CD14-positive monocyte (primary cell): ENCODE measurements around the gene RHOG. TPM values are rescaled to one million over a fixed set of nuclear protein-coding genes. Genes with fewer than 3 reads are reported as not detected.

Experiments
- DNase-seq, 3 donors: peaks; one replicate each; pipeline ENCODE4 v3.0.0-alpha.2; 2011 to 2022
- H2AFZ ChIP-seq: 2 replicates; pipeline ENCODE4 v1.6.0; 2012; ENCODE audit warnings: mild to moderate bottlenecking, low read depth, low read length, inconsistent platforms; ENCODE audit not compliant: insufficient read depth, poor library complexity, severe bottlenecking
- H3K27ac ChIP-seq, 2 donors: 1 replicate in 1 of 2; 2 replicates in 1 of 2; pipeline ENCODE4 v1.5.1; 2012 to 2013; ENCODE audit warnings: low read length in 2 of 2, control low read depth in 1 of 2, inconsistent platforms in 1 of 2, low read depth in 1 of 2, mild to moderate bottlenecking in 1 of 2
- H3K27me3 ChIP-seq, 2 donors: one replicate each; pipeline versions ENCODE4 v1.6.0 to v1.6.1; 2011 to 2013; ENCODE audit warnings: low read length in 2 of 2; ENCODE audit not compliant: control insufficient read depth in 2 of 2, insufficient read depth in 2 of 2
- H3K36me3 ChIP-seq, 2 donors: replicated peaks in 1 of 2; 1 replicate in 1 of 2; 2 replicates in 1 of 2; pipeline versions ENCODE4 v1.5.1 to v1.6.1; 2012 to 2013; ENCODE audit warnings: low read length in 2 of 2, control low read depth in 1 of 2, inconsistent platforms in 1 of 2, mild to moderate bottlenecking in 1 of 2; ENCODE audit not compliant: insufficient read depth in 2 of 2, control insufficient read depth in 1 of 2
- H3K4me1 ChIP-seq, 2 donors: 1 replicate in 1 of 2; 2 replicates in 1 of 2; pipeline versions ENCODE4 v1.5.1 to v1.6.1; 2012 to 2013; ENCODE audit warnings: low read length in 2 of 2, control low read depth in 1 of 2, inconsistent platforms in 1 of 2, mild to moderate bottlenecking in 1 of 2, moderate library complexity in 1 of 2; ENCODE audit not compliant: insufficient read depth in 2 of 2, control insufficient read depth in 1 of 2
- H3K4me2 ChIP-seq: replicated peaks from 2 replicates; pipeline ENCODE3; 2012; ENCODE audit warnings: low read length, moderate library complexity, mild to moderate bottlenecking; ENCODE audit not compliant: poor library complexity, severe bottlenecking; ENCODE audit errors: extremely low read depth
- H3K4me3 ChIP-seq, 3 experiments: fragments of 200-600 bp in 1 of 3; sonication (generic) in 1 of 3; replicated peaks in 1 of 3; 1 replicate in 2 of 3; 2 replicates in 1 of 3; pipeline ENCODE4 v1.5.1; 2011 to 2013; ENCODE audit warnings: low read length in 3 of 3, mild to moderate bottlenecking in 3 of 3, control low read depth in 2 of 3, low read depth in 2 of 3, inconsistent platforms in 1 of 3, moderate library complexity in 1 of 3
- H3K79me2 ChIP-seq: 2 replicates; pipeline ENCODE4 v1.6.0; 2012; ENCODE audit warnings: mild to moderate bottlenecking, control low read depth, inconsistent platforms, low read length, moderate library complexity; ENCODE audit not compliant: insufficient read depth
- H3K9ac ChIP-seq: 2 replicates; pipeline ENCODE4 v1.6.0; 2017; ENCODE audit warnings: low read length, mild to moderate bottlenecking; ENCODE audit not compliant: insufficient read depth, poor library complexity, severe bottlenecking
- H3K9me3 ChIP-seq, 2 donors: replicated peaks in 1 of 2; 1 replicate in 1 of 2; 2 replicates in 1 of 2; pipeline versions ENCODE4 v1.5.1 to v1.6.1; 2012 to 2013; ENCODE audit warnings: low read length in 2 of 2, control low read depth in 1 of 2; ENCODE audit not compliant: control insufficient read depth in 1 of 2, insufficient read depth in 1 of 2
- H4K20me1 ChIP-seq: 2 replicates; pipeline ENCODE4 v1.6.0; 2012; ENCODE audit warnings: mild to moderate bottlenecking, low read length, control low read depth, moderate library complexity; ENCODE audit not compliant: insufficient read depth
- H3K27ac Mint-ChIP-seq, 7 donors: one replicate each; pipeline ENCODE4 v1.8.0; 2020; ENCODE audit warnings: mild to moderate bottlenecking in 7 of 7, mixed read lengths in 7 of 7, moderate library complexity in 6 of 7, inconsistent platforms in 2 of 7
- H3K27me3 Mint-ChIP-seq, 3 donors: one replicate each; pipeline ENCODE4 v1.8.0; 2021 to 2022; ENCODE audit warnings: low read depth in 3 of 3, mild to moderate bottlenecking in 3 of 3, mixed read lengths in 3 of 3, moderate library complexity in 3 of 3, inconsistent platforms in 1 of 3
- H3K36me3 Mint-ChIP-seq, 2 donors: one replicate each; pipeline ENCODE4 v1.8.0; 2020; ENCODE audit warnings: mixed read lengths in 2 of 2, inconsistent platforms in 1 of 2, mild to moderate bottlenecking in 1 of 2
- H3K4me1 Mint-ChIP-seq: one replicate; pipeline ENCODE4 v1.8.0; 2020; ENCODE audit warnings: mild to moderate bottlenecking, mixed read lengths
- H3K4me3 Mint-ChIP-seq, 2 donors: one replicate each; pipeline ENCODE4 v1.8.0; 2020; ENCODE audit warnings: mild to moderate bottlenecking in 2 of 2, mixed read lengths in 2 of 2, moderate library complexity in 1 of 2
- H3K9me3 Mint-ChIP-seq, 7 donors: one replicate each; pipeline ENCODE4 v1.8.0; 2020 to 2022; ENCODE audit warnings: mixed read lengths in 7 of 7, mild to moderate bottlenecking in 6 of 7, moderate library complexity in 6 of 7, inconsistent platforms in 2 of 7
- WGBS: methylation state at CpG from one replicate; pipeline ENCODE4 v1.1.5; 2013; ENCODE audit warnings: missing lambda C conversion rate; ENCODE audit not compliant: insufficient coverage; 5-methylcytosine and 5-hydroxymethylcytosine counted together
- intact Hi-C, 2 donors: fragments of 100-400 bp; cut with micrococcal nuclease; formaldehyde crosslinking; loops; one replicate each; pipeline versions ENCODE4 v1.15.0 to v1.15.1; 2023
- polyA plus RNA-seq, 3 donors: library from polyadenylated mRNA; depleted of rRNA in 1 of 3; unstranded in 2 of 3; stranded (reverse) in 1 of 3; fragments of 300-500 nt in 2 of 3; fragments of >200 nt in 1 of 3; fragmentation: Illumina TruSeq in 2 of 3; gene quantifications; 1 replicate in 2 of 3; 2 replicates in 1 of 3; pipeline ENCODE4 v1.2.3, GENCODE V29; 2012 to 2021
- TF ChIP-seq, protein P1 (sequence below): fragments of 200-600 bp; IDR thresholded peaks from one replicate; pipeline ENCODE4 v1.8.0; 2022; ENCODE audit warnings: antibody characterized with exemption, mild to moderate bottlenecking

The RHOG gene
- polyA plus RNA-seq, 3 donors = 315 to 505 (median 458) TPM

DNA sequence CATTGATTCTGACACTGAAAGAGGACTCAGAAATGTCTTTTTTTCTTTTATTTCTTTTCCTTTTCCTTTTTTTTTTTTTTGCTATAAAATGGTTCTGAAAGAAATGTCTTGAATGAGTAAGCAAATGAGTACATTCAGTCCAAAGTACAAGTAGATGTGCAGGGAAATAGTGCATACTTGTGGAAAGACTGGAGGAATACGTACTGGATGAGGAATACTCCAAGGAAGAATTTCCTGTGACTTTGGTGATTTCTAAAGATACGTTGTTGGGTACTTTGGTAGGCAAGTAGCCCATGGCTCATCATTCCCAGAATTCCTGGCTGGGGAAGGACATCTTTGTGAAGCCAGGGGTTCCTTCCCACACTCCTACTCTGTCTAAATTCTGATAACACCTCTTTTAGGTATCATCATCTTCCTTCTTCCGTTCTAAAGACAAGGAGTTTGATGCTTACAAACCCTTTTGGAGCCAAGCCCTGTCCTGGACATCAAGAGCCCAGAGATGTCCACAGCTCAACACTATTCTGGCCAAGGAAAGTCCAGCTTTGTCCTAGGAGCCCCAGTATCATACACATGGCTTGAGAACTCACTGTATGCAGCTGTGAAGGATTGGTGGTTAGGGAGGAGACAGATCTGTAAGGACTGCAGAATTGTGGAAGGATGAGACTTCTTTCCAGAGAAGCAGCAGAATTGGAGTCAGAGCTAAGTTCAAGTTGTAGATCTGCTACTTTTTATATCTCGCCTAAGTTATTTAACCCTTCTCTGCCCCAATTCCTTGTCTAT lies 38.6 kb downstream of the RHOG start:
- Mint-ChIP-seq H3K27ac (peak overlapping the region in 1 of 7 donors; percentile 19), H3K9me3 (no peaks in the 10 kb centered on the region), H3K4me3 (no peak overlapping the region), H3K36me3 (no peaks in the 10 kb centered on the region), H3K27me3 (peaks cover 0 to 3% (median 0%) of the 10 kb centered on the region in 3 donors), H3K4me1 (peaks cover 5% of the 10 kb centered on the region)
- no peak for DNase-seq
- no peak overlapping the region for H3K4me3 ChIP-seq
- H3K4me1 ChIP-seq = peaks cover 6 to 7% of the 10 kb centered on the region in 2 donors
- no peak overlapping the region for H3K4me2 ChIP-seq
- H3K27ac ChIP-seq = no peak overlapping the region
- H3K9me3 ChIP-seq = no peaks in the 10 kb centered on the region
- TF ChIP-seq, protein P1, sequence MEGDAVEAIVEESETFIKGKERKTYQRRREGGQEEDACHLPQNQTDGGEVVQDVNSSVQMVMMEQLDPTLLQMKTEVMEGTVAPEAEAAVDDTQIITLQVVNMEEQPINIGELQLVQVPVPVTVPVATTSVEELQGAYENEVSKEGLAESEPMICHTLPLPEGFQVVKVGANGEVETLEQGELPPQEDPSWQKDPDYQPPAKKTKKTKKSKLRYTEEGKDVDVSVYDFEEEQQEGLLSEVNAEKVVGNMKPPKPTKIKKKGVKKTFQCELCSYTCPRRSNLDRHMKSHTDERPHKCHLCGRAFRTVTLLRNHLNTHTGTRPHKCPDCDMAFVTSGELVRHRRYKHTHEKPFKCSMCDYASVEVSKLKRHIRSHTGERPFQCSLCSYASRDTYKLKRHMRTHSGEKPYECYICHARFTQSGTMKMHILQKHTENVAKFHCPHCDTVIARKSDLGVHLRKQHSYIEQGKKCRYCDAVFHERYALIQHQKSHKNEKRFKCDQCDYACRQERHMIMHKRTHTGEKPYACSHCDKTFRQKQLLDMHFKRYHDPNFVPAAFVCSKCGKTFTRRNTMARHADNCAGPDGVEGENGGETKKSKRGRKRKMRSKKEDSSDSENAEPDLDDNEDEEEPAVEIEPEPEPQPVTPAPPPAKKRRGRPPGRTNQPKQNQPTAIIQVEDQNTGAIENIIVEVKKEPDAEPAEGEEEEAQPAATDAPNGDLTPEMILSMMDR = no peak
- intact Hi-C loops = no loop called here
- no peaks in the 10 kb centered on the region for H3K27me3 ChIP-seq
- H3K79me2 ChIP-seq = peaks cover 1% of the 10 kb centered on the region
- no peaks in the 10 kb centered on the region for H4K20me1 ChIP-seq
- 90% methylated on average over 2 of the region's 4 CpGs for WGBS
- H3K9ac ChIP-seq = no peak overlapping the region
- H3K36me3 ChIP-seq = no peaks in the 10 kb centered on the region
- H2AFZ ChIP-seq = no peak overlapping the region

DNA sequence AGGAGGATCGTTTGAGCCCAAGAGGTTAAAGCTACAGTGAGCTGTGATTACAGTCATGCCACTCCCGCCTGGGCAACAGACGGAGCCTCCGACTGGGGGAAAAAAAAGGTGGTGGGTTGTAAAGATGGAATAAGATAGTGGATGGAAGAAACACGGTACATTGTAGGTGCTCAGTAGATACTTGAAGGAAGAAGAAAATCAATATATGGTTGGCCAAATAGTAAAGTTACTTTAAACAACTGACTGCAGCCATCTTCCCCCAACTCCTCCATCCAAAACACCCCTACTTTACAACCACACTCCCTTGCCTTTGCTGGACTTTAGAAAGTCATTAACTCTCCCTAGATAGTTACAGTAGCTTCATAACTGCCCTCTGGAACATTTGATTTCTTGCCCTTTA lies 40.9 kb downstream of the RHOG start:
- intact Hi-C loops = loop anchor here in 1 of 2 donors (5.0 kb wide), 1 partner anchor 37 kb away; no protein-coding TSS in a partner anchor
- H3K9me3 ChIP-seq = no peaks in the 10 kb centered on the region
- no peak overlapping the region for H3K4me2 ChIP-seq
- peaks cover 19 to 27% of the 10 kb centered on the region in 2 donors for H3K4me1 ChIP-seq
- H3K9ac ChIP-seq = no peak overlapping the region
- Mint-ChIP-seq H3K27ac (peak overlapping the region in 1 of 7 donors; percentile 71), H3K4me3 (no peak overlapping the region), H3K27me3 (peaks cover 0 to 3% (median 0%) of the 10 kb centered on the region in 3 donors), H3K36me3 (no peaks in the 10 kb centered on the region), H3K4me1 (peaks cover 22% of the 10 kb centered on the region), H3K9me3 (no peaks in the 10 kb centered on the region)
- H3K27me3 ChIP-seq = no peaks in the 10 kb centered on the region
- H2AFZ ChIP-seq = no peak overlapping the region
- no peak overlapping the region for H3K4me3 ChIP-seq
- H3K79me2 ChIP-seq = peaks cover 25% of the 10 kb centered on the region
- peaks cover 9% of the 10 kb centered on the region for H4K20me1 ChIP-seq
- DNase-seq = no peak
- WGBS = 100% methylated on average over 3 of the region's 5 CpGs
- H3K27ac ChIP-seq = no peak overlapping the region
- TF ChIP-seq, protein P1 = no peak
- H3K36me3 ChIP-seq = no peaks in the 10 kb centered on the region
